Vagina (tissue), 2 donors: Measurements from ENCODE around the gene VTI1A. TPM values are rescaled to one million over a fixed set of nuclear protein-coding genes. Genes with fewer than 3 reads are reported as not detected.

Source experiments
- DNase-seq, 2 donors: peaks; one replicate each; pipeline ENCODE4 v3.0.0-alpha.2; 2017; ENCODE audit errors: extremely low spot score in 2 of 2
- H3K27ac ChIP-seq: fragments of 200-600 bp; sonication (generic); one replicate; pipeline ENCODE4 v1.5.1; 2019
- H3K27me3 ChIP-seq: fragments of 200-600 bp; sonication (generic); one replicate; pipeline ENCODE4 v1.5.1; 2019
- H3K36me3 ChIP-seq, 2 donors: fragments of 200-600 bp; sonication (generic); one replicate each; pipeline ENCODE4 v1.5.1; 2017 to 2019
- H3K4me1 ChIP-seq: fragments of 200-600 bp; sonication (generic); one replicate; pipeline ENCODE4 v1.5.1; 2019
- H3K4me3 ChIP-seq, 2 donors: fragments of 200-600 bp; sonication (generic); 1 replicate in 1 of 2; 2 replicates in 1 of 2; pipeline ENCODE4 v1.5.1; 2016 to 2019
- H3K9me3 ChIP-seq: fragments of 200-600 bp; sonication (generic); one replicate; pipeline ENCODE4 v1.5.1; 2019
- CTCF ChIP-seq, 3 experiments: fragments of 450-650 bp in 2 of 3; fragments of 200-600 bp in 1 of 3; sonication (generic) in 1 of 3; IDR thresholded peaks; one replicate each; pipeline ENCODE4 v1.5.1; 2017 to 2019; ENCODE audit warnings: antibody characterized with exemption in 3 of 3, mild to moderate bottlenecking in 2 of 3, moderate library complexity in 2 of 3
- POLR2A ChIP-seq, 2 donors: fragments of 450-650 bp; IDR thresholded peaks; one replicate each; pipeline ENCODE4 v1.6.1; 2017; ENCODE audit warnings: antibody characterized with exemption in 2 of 2, mild to moderate bottlenecking in 2 of 2, moderate library complexity in 2 of 2
- POLR2AphosphoS5 ChIP-seq, 2 donors: sonication (generic); formaldehyde crosslinking; IDR thresholded peaks; one replicate each; pipeline ENCODE4 v1.9.0; 2017; ENCODE audit warnings: antibody characterized with exemption in 2 of 2, mild to moderate bottlenecking in 2 of 2, low read depth in 1 of 2; ENCODE audit not compliant: insufficient read depth in 1 of 2
- intact Hi-C: fragments of 100-400 bp; cut with DNase I; formaldehyde crosslinking; loops from one replicate; pipeline ENCODE4 v1.15.1; 2023
- total RNA-seq: library from RNA; depleted of rRNA; stranded (reverse); fragments of >200 nt; gene quantifications from one replicate; pipeline ENCODE4 v1.2.3, GENCODE V29; 2016

The VTI1A gene
- total RNA-seq, 1 donor from 2014 or later = 49.1 TPM

GRCh38 chr10:112698133-112698817 is 251.3 kb downstream of the VTI1A start:
- H3K27ac ChIP-seq = no peak overlapping the region
- TF ChIP-seq POLR2AphosphoS5 (IDR thresholded peaks at IDR 0.05; ENCODE audit: insufficient read depth in 1 of 2, low read depth in 1 of 2) (no peak), POLR2A (IDR thresholded peaks at IDR 0.05) (no peak), CTCF (IDR thresholded peaks at IDR 0.05) (no peak)
- no peaks in the 10 kb centered on the region for H3K9me3 ChIP-seq
- H3K4me3 ChIP-seq = no peak overlapping the region
- no peaks in the 10 kb centered on the region for H3K36me3 ChIP-seq
- H3K4me1 ChIP-seq = no peaks in the 10 kb centered on the region
- intact Hi-C loops = no loop called here
- no peaks in the 10 kb centered on the region for H3K27me3 ChIP-seq
- DNase-seq = no peak

GRCh38 chr10:112698818-112699164 is 251.8 kb downstream of the VTI1A start:
- H3K27ac ChIP-seq = no peak overlapping the region
- H3K36me3 ChIP-seq = no peaks in the 10 kb centered on the region
- intact Hi-C loops = no loop called here
- H3K4me3 ChIP-seq = no peak overlapping the region
- no peak for DNase-seq
- TF ChIP-seq POLR2AphosphoS5 (IDR thresholded peaks at IDR 0.05; ENCODE audit: insufficient read depth in 1 of 2, low read depth in 1 of 2) = no peak
- no peak for TF ChIP-seq CTCF (IDR thresholded peaks at IDR 0.05)
- no peak for TF ChIP-seq POLR2A (IDR thresholded peaks at IDR 0.05)
- H3K4me1 ChIP-seq = no peaks in the 10 kb centered on the region
- no peaks in the 10 kb centered on the region for H3K9me3 ChIP-seq
- no peaks in the 10 kb centered on the region for H3K27me3 ChIP-seq

- H3K4me3 ChIP-seq = no peak overlapping the region
- TF ChIP-seq POLR2A (IDR thresholded peaks at IDR 0.05) = no peak
- no peak for TF ChIP-seq POLR2AphosphoS5 (IDR thresholded peaks at IDR 0.05; ENCODE audit: insufficient read depth in 1 of 2, low read depth in 1 of 2)
- TF ChIP-seq CTCF (IDR thresholded peaks at IDR 0.05) = no peak
- DNase-seq = no peak
- H3K36me3 ChIP-seq = no peaks in the 10 kb centered on the region
- H3K27me3 ChIP-seq = no peaks in the 10 kb centered on the region
- H3K9me3 ChIP-seq = no peaks in the 10 kb centered on the region
- no peak overlapping the region for H3K27ac ChIP-seq
- intact Hi-C loops = no loop called here
- no peaks in the 10 kb centered on the region for H3K4me1 ChIP-seq
These were observed 253.2 kb downstream of the VTI1A start for GRCh38 chr10:112700215-112700671.

- no peak for DNase-seq
- Histone ChIP-seq H3K4me3 (no peak overlapping the region), H3K27me3 (no peaks in the 10 kb centered on the region), H3K36me3 (no peaks in the 10 kb centered on the region), H3K4me1 (no peaks in the 10 kb centered on the region), H3K27ac (no peak overlapping the region), H3K9me3 (no peaks in the 10 kb centered on the region)
- intact Hi-C loops = no loop called here
- TF ChIP-seq POLR2AphosphoS5 (IDR thresholded peaks at IDR 0.05; ENCODE audit: insufficient read depth in 1 of 2, low read depth in 1 of 2) = no peak
- TF ChIP-seq CTCF (IDR thresholded peaks at IDR 0.05) = no peak
- no peak for TF ChIP-seq POLR2A (IDR thresholded peaks at IDR 0.05)
These were observed 254.3 kb downstream of the VTI1A start for GRCh38 chr10:112701211-112701877.

- no peaks in the 10 kb centered on the region for H3K4me1 ChIP-seq
- no peaks in the 10 kb centered on the region for H3K9me3 ChIP-seq
- intact Hi-C loops = no loop called here
These were observed 254.9 kb downstream of the VTI1A start for GRCh38 chr10:112701878-112702255.

More at GRCh38 chr10:112701878-112702255, 254.9 kb downstream of the VTI1A start:
- no peak overlapping the region for H3K27ac ChIP-seq
- TF ChIP-seq POLR2AphosphoS5 (IDR thresholded peaks at IDR 0.05; ENCODE audit: insufficient read depth in 1 of 2, low read depth in 1 of 2) (no peak), CTCF (IDR thresholded peaks at IDR 0.05) (no peak), POLR2A (IDR thresholded peaks at IDR 0.05) (no peak)
- no peak for DNase-seq
- no peaks in the 10 kb centered on the region for H3K27me3 ChIP-seq
- no peak overlapping the region for H3K4me3 ChIP-seq
- no peaks in the 10 kb centered on the region for H3K36me3 ChIP-seq
